HG03045 (cell line): ENCODE results near the gene SPRED2.

Source experiments
- ATAC-seq: cut with Tn5 transposase; IDR thresholded peaks from one replicate; pipeline ENCODE4 v1.9.1; 2021; ENCODE audit warnings: mild to moderate bottlenecking, moderate library complexity; ENCODE audit not compliant: unreplicated experiment

The SPRED2 gene

DNA sequence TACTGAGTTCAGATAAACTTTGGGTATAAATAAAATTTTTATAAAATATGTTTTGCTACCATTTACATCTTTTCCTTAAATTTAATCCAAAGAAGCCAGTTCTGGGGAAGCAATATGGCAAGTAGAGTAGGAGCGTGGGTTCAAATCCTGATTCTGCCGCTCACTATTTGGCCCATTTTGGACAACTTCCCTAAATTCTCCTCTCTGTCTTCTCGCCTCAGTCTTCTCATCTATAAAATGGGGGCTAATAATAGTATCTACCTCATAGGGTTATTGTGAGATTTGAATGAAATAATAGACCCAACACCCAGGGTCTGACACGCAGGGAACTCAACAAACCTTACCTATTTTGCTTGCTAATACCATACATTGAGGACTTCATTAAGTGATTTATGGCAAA is 145.0 kb downstream of the SPRED2 start:
- no peak for ATAC-seq

DNA sequence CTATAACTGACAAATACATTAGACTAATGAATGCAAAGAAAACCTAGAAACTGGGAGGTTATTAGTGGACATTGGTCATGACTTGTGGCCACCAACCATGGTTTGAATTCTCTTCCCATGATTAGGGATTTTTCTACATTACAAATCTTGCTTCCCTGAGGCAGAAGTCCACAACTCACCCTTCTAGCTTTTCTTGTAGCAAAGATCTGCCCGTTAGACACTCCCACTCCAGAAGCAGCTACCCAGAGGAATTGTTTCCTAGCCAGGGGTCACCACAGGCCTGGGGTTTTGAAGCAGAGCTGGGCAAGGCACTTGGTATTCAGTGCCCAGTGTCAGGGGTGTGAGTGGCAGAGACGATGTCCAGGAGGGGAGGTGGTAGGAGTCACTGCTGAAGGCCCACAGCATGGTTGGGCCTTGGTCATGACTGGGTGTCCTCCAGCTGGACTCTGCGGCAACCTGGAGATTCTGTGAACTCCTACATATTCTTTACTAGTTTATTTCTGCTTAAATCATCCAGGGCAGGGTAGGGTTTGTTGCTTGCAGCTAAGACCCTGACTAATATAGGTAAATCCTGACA is 149.8 kb downstream of the SPRED2 start:
- ATAC-seq, result no peak

DNA sequence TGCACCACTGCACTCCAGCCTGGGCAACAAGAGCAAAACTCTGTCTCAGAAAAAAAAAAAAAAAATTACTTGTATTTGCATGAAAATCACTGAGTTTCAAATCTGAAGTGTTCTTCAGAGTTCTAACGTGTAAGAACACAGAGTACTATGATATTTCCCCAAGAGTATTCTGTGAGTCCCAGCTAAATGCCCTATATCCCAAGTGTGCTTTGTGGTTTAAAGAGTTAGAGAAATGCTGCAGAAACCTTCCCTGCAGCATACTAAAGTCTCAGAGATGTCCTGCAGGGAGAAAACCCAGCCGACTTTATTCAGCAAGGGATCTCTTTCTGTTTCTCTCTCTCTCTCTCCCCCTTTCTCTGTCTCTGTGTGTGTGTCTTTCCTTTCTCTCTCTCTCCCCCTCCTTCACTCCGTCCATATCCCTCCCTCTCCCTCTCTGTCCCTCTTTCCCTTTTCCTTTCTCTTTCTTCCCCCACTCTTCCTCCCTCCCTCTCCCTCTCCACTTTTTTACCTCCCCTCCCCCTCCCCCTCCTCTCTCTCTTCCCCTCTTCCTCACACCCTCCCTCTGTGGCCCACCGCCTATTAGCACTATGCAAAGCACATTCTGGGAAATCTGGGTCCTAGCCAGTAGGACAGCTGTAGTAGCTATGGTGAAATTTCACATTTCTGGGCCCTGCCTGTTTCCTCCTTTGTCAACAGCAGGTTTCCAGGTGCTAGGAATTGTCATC is 150.6 kb downstream of the SPRED2 start:
- no peak for ATAC-seq

DNA sequence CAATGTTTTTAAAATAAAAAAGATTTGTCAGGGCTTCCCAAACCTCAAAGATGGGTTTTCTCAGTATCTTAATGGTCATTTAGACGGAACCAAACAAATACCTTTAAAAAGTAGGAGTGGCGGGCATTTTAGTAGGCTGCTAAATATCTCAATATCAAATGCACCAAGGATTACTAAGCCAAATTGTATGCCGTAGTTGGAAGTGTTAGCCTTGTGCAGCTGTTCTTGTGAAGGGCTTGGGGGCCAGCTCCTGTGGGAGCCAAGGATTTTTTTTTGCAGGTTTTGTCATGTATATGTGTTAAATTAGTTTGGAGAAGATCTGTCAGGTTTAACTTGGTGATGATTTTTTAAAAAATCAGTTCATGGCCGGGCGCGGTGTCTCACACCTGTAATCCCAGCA is 152.6 kb downstream of the SPRED2 start:
- no peak for ATAC-seq

DNA sequence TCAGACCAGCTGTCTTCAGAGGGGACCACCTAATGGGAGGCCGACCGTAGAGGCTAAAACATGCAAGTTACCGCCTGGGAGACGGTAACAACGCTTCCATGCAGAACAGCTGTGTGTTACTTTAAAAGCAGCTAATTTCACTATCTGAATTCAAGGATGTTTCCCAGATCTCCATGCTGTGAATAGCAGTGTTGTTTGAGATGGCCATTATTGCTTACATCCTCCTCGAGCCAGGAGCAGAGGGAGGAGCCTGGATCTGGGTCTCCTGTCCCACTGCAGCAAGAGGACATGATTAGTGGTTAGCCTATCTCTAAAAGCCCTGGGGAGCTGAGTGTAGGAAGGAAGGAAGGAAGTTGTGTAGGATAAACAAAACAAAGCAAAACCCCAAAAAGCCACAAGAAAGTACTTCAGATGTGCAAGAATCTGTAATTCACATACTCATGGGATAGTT is 153.8 kb downstream of the SPRED2 start:
- no peak for ATAC-seq

DNA sequence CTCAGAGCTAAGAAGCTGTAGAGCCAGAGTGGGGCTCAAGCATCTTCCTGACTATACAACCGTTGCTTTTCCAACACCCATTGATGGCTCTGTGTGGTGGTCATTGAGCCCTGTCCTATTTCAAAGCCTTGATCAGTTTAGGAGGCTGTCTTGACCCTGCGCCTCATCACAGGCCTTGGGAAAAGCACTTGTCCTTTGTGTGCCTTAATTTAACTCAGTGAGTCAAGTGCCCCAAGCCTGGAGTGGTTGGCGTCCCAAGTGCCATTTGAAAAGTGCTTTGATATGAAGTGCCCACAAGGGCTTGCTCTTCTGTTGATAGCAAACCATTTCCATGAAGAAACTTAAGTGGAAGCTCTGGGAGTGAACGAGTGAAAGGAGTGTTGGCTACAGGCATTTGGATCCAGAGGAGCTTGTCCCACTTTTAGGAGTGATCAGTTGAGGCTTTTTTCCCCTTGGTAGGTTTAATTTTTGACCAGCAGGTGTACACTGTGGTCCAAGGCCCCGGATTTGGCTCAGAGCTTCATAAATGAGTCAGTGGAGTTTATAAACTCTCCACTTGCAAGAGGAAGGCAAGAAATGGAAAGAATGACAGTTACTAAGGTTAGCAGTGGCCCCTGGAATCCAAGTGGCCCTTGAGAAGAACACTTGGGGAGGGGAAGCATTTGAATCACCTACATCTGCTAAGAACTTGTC is 154.5 kb downstream of the SPRED2 start:
- ATAC-seq, result no peak

DNA sequence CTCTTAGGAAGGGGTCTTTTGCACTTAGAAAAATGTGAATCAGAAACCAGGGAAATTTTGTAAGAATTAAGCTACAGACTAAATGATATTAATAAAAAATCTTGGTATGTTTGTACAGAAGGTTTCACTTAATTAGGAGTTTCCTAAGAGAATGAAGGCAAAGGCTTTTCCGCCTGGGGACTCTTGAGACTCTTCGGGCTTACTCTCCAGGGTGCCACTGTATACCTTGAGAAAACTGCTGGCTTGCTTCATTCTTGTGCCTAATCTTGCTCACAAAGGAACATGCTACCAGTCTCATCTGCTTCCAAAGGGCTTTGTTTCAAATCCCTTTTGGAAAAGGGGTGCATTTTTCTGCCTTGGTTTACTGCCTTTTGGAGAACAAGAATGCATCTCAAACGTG is 155.3 kb downstream of the SPRED2 start:
- ATAC-seq, result no peak

DNA sequence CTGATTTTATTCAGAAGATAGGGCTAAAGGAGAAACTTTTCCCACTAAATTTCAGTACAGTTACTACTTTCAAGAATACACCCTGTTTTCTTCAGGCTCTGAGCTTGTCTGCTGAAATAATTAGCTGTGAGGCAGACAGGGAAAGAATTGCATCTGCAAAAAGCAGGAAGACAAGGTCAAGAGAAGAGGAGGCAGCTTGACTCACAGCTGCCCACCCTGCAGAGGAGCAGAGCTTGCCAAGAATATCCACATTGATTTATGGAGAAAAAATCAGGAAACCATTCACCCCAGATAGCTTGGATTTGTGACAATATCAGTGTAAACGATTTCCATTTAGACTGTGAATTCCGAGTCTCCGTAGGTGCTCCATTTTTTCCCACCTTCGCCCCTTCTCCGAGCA is 155.8 kb downstream of the SPRED2 start:
- ATAC-seq, result no peak

DNA sequence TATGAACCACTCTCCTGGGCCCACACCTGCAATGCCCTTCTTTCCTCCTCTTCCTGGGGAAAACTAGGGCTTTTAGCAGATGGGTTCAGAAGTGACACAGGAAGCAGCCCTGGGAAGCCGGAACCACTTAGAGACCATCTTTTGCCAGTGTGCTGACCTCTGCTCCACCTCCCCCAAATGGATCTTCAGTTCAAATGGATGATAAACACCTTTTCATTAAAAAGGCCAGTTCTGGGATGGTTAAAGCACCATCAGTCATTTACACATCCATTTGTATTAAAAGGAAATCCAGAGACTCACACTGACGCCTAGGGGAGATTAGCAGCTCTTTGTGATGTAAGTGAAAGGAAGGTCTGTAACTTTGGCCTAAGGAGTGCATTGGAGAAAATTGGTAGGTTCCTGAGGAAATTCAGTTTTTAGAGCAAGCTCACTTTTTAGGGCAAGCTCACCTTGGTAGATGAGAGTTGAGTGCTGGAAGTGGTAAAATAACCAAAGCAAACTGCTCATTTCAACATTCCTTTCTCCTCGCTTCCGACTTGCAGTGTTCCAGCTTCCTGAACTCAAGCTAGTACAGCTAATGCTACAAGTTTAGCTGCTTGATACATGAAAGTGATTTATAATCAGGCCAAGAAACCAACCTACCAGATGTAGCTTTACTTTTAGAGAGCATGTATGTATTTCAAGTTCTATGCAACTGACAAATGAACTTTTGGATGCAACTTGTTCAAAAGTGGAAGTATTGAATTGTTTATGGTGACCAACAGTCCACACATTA is 157.1 kb downstream of the SPRED2 start:
- ATAC-seq, result no peak

DNA sequence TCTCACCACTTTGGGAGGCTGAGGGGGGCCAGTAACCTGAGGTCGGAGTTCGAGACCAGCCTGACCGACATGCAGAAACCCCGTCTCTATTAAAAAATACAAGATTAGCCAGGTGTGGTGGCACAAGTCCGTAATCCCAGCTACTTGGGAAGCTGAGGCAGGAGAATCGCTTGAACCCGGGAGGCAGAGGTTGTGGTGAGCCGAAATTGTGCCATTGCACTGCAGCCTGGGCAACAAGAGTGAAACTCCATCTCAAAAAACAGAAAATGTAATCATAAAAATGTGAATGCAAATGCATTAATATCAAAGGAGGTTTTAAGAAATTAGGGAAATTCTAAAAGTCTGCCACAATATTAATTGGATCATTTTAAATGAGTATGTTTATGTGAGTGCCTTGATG is 159.1 kb downstream of the SPRED2 start:
- no peak for ATAC-seq

DNA sequence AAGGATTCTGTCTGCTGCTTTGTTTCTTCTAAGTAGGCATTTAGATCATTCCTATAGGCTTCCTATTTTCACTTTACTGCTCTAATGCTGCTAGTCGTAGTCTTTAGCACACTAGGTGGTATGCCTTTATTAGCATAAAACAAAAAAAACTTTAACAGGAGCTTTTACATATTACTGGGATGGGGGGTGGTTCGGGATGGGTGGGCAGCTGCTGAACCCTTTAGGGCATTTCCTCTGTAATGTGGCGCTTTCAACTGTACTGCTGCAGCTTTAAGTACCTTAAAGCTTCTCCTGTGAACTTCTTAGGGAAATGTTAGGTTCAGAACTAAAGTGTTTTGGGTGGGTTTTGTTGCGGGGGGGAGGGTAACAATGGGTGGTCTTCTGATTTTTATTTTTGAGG is 163.4 kb downstream of the SPRED2 start:
- no peak for ATAC-seq

DNA sequence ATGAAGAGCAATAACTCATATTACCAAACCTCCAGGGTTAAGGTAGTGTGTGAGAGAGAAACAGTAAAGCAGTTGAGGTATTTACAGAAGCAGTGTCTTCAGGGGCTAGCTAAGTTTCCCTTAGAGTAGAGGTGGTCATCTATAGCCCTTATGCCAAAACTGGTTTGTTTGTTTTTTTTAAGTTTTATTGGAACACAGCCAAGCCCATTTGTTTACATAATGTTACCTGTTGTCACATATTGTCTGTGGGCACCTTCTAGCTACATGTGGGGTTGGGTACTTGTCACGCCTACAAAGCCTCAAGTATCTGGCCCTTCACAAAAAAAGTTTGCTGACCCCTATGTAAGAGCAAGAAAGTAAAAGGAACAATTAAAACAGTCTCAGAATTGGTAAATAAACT is 165.4 kb downstream of the SPRED2 start:
- ATAC-seq, result no peak

DNA sequence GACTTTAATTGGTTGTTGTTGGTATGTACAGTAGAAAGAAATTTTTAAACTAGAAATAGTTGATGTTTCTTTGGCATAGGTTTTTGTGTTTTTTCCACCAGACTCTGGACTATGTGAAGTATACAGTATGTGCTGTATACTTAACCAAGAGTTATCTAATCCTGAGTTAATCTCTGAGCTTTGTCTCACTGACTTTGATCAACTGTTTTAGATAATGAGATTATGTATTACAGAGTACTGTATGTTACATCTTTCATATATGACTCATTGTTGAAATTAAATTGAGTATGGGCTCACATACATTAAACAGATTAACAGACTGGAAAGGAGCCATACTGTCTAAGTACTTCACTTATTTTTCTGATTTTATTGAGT is 166.7 kb downstream of the SPRED2 start:
- no peak for ATAC-seq

DNA sequence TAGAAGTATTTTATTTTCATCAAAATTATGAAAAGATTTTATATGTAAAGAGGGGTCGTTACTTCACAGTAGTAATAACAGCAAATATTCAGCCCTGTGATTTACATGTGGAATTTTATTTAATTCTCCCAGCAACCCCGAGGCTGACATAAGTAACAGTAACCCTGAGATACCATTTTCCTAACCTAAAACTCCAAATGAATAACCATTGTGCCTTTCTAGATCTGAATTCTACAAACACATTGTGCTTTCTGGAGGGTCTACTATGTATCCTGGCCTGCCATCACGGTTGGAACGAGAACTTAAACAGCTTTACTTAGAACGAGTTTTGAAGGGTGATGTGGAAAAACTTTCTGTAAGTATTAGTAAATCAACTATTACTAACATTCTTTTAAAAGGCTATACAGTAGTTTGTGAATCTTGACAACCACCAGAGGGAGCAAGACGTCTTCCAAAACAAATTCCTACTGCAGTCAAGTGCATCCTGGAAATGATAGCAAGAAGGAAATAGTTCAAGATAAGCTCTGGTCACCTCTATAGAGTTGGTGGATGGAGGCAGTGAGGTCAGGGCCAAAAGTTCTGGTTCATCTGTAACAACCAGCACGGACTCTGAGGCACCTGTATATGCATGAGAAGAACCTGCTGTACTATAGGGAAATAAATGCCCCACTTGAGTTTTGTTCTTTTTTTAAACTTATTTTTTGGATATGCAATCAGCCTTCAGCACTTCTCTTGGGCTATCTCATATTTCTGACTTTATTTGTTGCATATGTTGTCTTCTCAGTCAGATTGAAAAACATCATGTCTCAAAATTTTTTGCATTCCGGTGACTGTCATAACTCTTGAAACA is 167.4 kb downstream of the SPRED2 start:
- ATAC-seq, result no peak

DNA sequence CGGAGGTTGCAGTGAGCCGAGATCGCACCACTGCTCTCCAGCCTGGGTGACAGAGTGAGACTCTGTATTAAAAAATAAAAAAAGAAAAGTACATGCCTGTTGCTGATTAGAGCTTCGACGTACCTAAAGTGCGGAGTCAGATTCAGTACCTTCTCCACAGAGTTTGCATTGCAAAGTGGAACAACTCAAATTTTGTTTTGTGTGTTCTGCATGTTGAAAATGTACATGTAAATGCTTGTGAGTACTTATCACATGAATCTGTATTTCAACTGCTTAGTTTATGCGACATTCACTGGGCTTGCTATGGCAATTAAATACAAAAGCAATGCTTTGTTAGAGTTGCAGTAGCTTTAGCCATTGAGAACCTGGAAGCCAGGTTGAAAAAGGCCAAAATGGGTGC is 168.4 kb downstream of the SPRED2 start:
- no peak for ATAC-seq

DNA sequence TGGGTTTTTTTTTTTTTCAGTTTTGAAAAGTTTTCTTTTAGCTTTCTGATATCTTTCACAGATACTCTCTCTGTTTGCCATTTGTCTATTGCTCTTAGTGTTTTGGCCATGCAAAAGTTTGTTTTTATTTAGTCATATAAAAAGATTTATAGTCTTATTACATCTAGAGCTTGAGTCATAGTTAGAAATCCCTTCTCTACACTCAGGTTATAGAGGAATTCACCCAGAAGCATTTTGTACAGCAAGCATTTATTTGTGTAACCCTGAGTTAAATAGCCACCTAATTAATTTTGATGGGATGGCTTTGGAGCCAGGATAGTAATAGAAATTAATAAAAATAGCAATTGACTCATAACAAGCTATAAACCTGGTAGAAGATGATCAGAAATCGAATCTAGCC is 169.1 kb downstream of the SPRED2 start:
- no peak for ATAC-seq

DNA sequence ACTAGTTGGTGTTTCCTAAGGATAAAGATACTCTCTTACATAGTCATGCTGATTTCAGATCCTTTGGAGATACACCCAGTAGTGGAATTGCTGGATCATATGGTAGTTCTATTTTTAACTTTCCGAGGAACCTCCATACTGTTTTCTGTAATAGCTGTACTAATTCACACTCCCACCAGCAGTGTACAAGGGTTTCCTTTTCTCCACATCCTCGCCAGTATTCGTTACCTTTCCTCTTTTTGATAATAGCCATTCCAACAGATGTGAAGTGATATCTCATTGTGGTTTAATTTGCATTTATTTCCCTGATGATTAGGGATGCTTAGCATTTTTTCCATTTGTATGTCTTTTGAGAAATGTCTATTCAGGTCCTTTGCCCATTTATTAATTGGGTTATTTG is 170.7 kb downstream of the SPRED2 start:
- ATAC-seq, result no peak
